ENCODE measurements around the gene PSMB10. TPM values are rescaled to one million over a fixed set of nuclear protein-coding genes. Genes with fewer than 3 reads are reported as not detected.
A peak's percentile ranks its signal among the peaks of the same experiment; 100 is the strongest.

The PSMB10 gene
- total and polyA plus RNA-seq, 2 of the 8 experiments (the other 6 are each of a cell fraction or from before 2014, with no cell fraction given) = 32.1 to 61.9 TPM

DNA sequence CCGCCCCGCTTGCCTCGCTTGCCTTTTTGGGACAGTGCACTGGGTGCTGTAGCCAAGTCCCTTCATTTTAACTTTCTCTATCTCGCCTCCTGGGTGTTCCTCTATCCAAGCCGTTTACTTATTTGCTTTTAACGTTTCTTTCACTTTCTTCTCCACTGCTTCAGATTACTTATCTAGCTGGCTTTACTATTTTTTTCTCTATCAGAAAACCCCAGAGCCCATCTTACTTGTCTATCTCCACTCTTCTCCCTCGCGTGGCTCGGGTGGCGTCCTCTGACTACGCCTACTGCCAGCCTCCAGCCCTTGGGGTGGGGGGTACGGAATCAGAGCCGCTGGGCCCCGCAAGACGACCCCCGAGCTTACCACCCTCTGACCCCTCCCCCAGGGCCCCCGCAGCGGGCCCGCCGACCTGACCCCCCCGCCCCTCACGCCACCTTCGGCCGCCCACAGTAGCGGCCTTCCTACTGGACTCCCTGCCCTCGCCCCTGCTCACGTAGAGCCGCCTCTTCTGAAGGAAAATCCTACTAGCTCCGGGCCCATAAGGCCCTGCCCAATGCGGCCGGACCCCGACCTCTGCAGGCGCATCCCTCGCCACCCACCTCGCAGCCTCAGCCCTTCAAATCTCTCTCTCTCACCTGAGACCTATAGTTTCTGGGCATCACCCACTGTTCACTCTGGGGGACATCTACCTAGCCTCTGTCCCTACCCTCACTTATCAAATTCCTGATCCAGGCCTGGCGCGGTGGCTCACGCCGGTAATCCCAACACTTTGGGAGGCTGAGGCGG, 32.8 kb upstream of the PSMB10 start:
- Histone ChIP-seq H3K4me2 (ENCODE audit: insufficient read depth in 1 of 2, low read depth in 2 of 2, low read length in 2 of 2) (peak overlapping the region; percentile 75 to 77), H3K14ac (ENCODE audit: insufficient read length) (no peak overlapping the region), H2BK20ac (ENCODE audit: low read length) (no peak overlapping the region), H4K8ac (ENCODE audit: extremely low read depth, insufficient read depth, low read length) (peak overlapping the region; percentile 57; the same call in 1 of the 2 replicates), H3K9ac (replicated peaks in 1 of 4; ENCODE audit: extremely low read depth in 1 of 4, low read depth in 3 of 4, low read length in 3 of 4) (no peak overlapping the region), H2BK120ac (replicated peaks; ENCODE audit: low read depth, low read length) (no peak overlapping the region), H4K5ac (ENCODE audit: insufficient read length, low read depth, low read length) (peak overlapping the region; percentile 36), H3K27me3 (replicated peaks in 1 of 4; ENCODE audit: control insufficient read depth in 3 of 4, extremely low read depth in 1 of 4, insufficient read depth in 3 of 4, low read length in 3 of 4) (no peaks in the 10 kb centered on the region), H2BK5ac (ENCODE audit: low read depth, low read length) (peak overlapping the region; percentile 75; the same call in 1 of the 2 replicates), H3K4me1 (replicated peaks in 1 of 4; ENCODE audit: control insufficient read depth in 3 of 4, insufficient read depth in 4 of 4, low read length in 3 of 4) (peaks cover 6 to 23% (median 15%) of the 10 kb centered on the region in 4 experiments), H2AK5ac (ENCODE audit: low read depth, low read length) (no peak overlapping the region), H3K23ac (ENCODE audit: insufficient read length) (no peak overlapping the region), H3K79me2 (ENCODE audit: control insufficient read depth in 1 of 2, insufficient read depth in 2 of 2, low read length in 2 of 2) (peaks cover 0 to 4% of the 10 kb centered on the region in 2 experiments; a peak in 2 of 4 replicates), H2BK12ac (ENCODE audit: low read depth, low read length) (0 out of 2 replicates have a peak overlapping the region, but pooled peaks have one; percentile 80), H4K20me1 (replicated peaks in 1 of 2; ENCODE audit: control insufficient read depth in 1 of 2, insufficient read depth in 2 of 2, low read length in 2 of 2) (peaks cover 0 to 14% of the 10 kb centered on the region in 2 experiments), H3K56ac (replicated peaks; ENCODE audit: insufficient read length, low read depth, low read length) (peak overlapping the region; percentile 70), H3K23me2 (ENCODE audit: low read depth, low read length) (peaks cover 7% of the 10 kb centered on the region; the same call in 1 of the 2 replicates), H3K18ac (ENCODE audit: extremely low read depth, low read length) (peak overlapping the region; percentile 83), H2BK15ac (ENCODE audit: low read length) (peak overlapping the region; percentile 29; the same call in 1 of the 2 replicates), H3K4me3 (ENCODE audit: extremely low read depth in 1 of 4, insufficient read depth in 2 of 4, low read depth in 3 of 4, low read length in 4 of 4) (peak overlapping the region; percentile 48 to 67 (median 64)), H4K91ac (replicated peaks; ENCODE audit: insufficient read length, low read length) (peak overlapping the region; percentile 98), H3K27ac (ENCODE audit: low read depth, low read length) (no peak overlapping the region), H2AFZ (ENCODE audit: low read length) (peak overlapping the region; percentile 43; the same call in 1 of the 2 replicates), H3K79me1 (ENCODE audit: low read depth, low read length) (peaks cover 16% of the 10 kb centered on the region; the same call in 1 of the 2 replicates), H3K9me3 (ENCODE audit: insufficient read depth in 2 of 2, low read depth in 1 of 2, low read length in 1 of 2) (no peaks in the 10 kb centered on the region), H3K36me3 (ENCODE audit: control insufficient read depth in 2 of 4, insufficient read depth in 4 of 4, low read length in 3 of 4) (no peaks in the 10 kb centered on the region), H3K4ac (replicated peaks; ENCODE audit: insufficient read length, low read depth, low read length) (peak overlapping the region; percentile 15)
- 39% methylated on average over 26 of the region's 40 CpGs; no CpG with 5 or more reads in 1 of the 2 experiments for WGBS, 2 experiments (ENCODE audit: extremely low coverage in 1 of 2, insufficient coverage in 1 of 2, insufficient read length in 1 of 2, insufficient replicate concordance in 2 of 2, low coverage in 1 of 2, low lambda C conversion rate in 2 of 2, missing lambda C conversion rate in 1 of 2)
- ChIA-PET CTCF (ENCODE audit: partially characterized antibody) (interaction anchor here (0.6 to 5.2 kb wide), 8 partner anchors 8 to 71 kb away, joined by 3 to 27 read pairs (median 6); partner anchors contain the start of gene DPEP3), POLR2A (ENCODE audit: partially characterized antibody) (interaction anchor here (0.6 to 1.9 kb wide), 6 partner anchors 9 to 82 kb away, joined by 3 to 5 read pairs (median 4); partner anchors contain the start of genes DDX28 and DUS2)
- FAIRE-seq (no peak), DNase-seq (ENCODE audit: low read depth in 1 of 2, low spot score in 2 of 2) (peak in 1 of 2 experiments; percentile 65)
- TF ChIP-seq KDM4A (IDR thresholded peaks at IDR 0.05; ENCODE audit: low read depth, low read length, severe bottlenecking) (no peak), GTF2F1 (IDR thresholded peaks at IDR 0.05; ENCODE audit: borderline replicate concordance, low read depth, low read length) (no peak), EP300 (IDR thresholded peaks at IDR 0.05; ENCODE audit: borderline replicate concordance in 1 of 2, low read depth in 2 of 2, low read length in 2 of 2) (no peak), POU5F1 (IDR thresholded peaks at IDR 0.05; ENCODE audit: low read depth, low read length) (no peak), RFX5 (IDR thresholded peaks at IDR 0.05; ENCODE audit: borderline replicate concordance, low read depth, low read length) (no peak), TAF7 (optimal IDR thresholded peaks at IDR 0.05; ENCODE audit: borderline replicate concordance, low read depth, low read length) (no peak), NANOG (IDR thresholded peaks at IDR 0.05; ENCODE audit: insufficient read depth, low read depth, low read length, poor library complexity, severe bottlenecking) (no peak), EZH2 (IDR thresholded peaks at IDR 0.05; ENCODE audit: low read depth, low read length, severe bottlenecking) (no peak), TBP (IDR thresholded peaks at IDR 0.05; ENCODE audit: low read depth, low read length) (no peak)
- TF ChIP-seq, protein P1, sequence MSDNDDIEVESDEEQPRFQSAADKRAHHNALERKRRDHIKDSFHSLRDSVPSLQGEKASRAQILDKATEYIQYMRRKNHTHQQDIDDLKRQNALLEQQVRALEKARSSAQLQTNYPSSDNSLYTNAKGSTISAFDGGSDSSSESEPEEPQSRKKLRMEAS (IDR thresholded peaks at IDR 0.05) = no peak

Data from H1 (cell line).